DND-41 (cell line): Measurements from ENCODE around the gene ANXA3.

Experiments used
- CTCF ChIP-seq: IDR thresholded peaks from 2 replicates; pipeline ENCODE4 v1.5.1; 2012; ENCODE audit warnings: borderline replicate concordance, low read length, moderate library complexity, mild to moderate bottlenecking; ENCODE audit not compliant: poor library complexity, severe bottlenecking; ENCODE audit errors: extremely low read depth
- EZH2 ChIP-seq: IDR thresholded peaks from 3 replicates; pipeline ENCODE4 v1.6.1; 2012; ENCODE audit warnings: borderline replicate concordance, low read depth, mild to moderate bottlenecking, moderate library complexity, low read length, inconsistent platforms; ENCODE audit not compliant: severe bottlenecking

GRCh38 chr4:78569306-78569821, 17.8 kb downstream of the ANXA3 start:
- TF ChIP-seq CTCF: no peak
- no peak for TF ChIP-seq EZH2
